HEK293 (cell line): ENCODE results near the gene TOM1L2.

ENCODE experiments used
- BCL6B ChIP-seq: fragments of 450-650 bp; formaldehyde crosslinking; IDR thresholded peaks from 2 replicates; pipeline ENCODE4 v1.5.1; 2017; ENCODE audit warnings: missing biosample characterization, missing genetic modification characterization
- HOXC10 ChIP-seq: sonication (generic); formaldehyde crosslinking; IDR thresholded peaks from 2 replicates; pipeline ENCODE4 v1.8.1; 2023; ENCODE audit warnings: mild to moderate bottlenecking, missing genetic modification reagents
- INSM2 ChIP-seq: fragments of 450-650 bp; formaldehyde crosslinking; IDR thresholded peaks from 2 replicates; pipeline ENCODE4 v1.5.1; 2016; ENCODE audit warnings: missing biosample characterization, missing genetic modification characterization
- KLF9 ChIP-seq: fragments of 450-650 bp; formaldehyde crosslinking; IDR thresholded peaks from 2 replicates; pipeline ENCODE4 v1.5.1; 2016; ENCODE audit warnings: missing biosample characterization, missing genetic modification characterization, low read depth
- MEIS1 ChIP-seq: sonication (generic); formaldehyde crosslinking; IDR thresholded peaks from 2 replicates; pipeline ENCODE4 v1.8.1; 2022; ENCODE audit warnings: missing genetic modification reagents, mild to moderate bottlenecking, borderline replicate concordance
- TSHZ1 ChIP-seq: fragments of 450-650 bp; formaldehyde crosslinking; IDR thresholded peaks from 2 replicates; pipeline ENCODE4 v1.5.1; 2016; ENCODE audit warnings: missing biosample characterization, missing genetic modification characterization, borderline replicate concordance
- ZBTB20 ChIP-seq: fragments of 450-650 bp; formaldehyde crosslinking; IDR thresholded peaks from 2 replicates; pipeline ENCODE4 v1.5.1; 2016; ENCODE audit warnings: missing biosample characterization, missing genetic modification characterization
- ZNF112 ChIP-seq: fragments of 450-650 bp; formaldehyde crosslinking; IDR thresholded peaks from 2 replicates; pipeline ENCODE4 v1.5.0; 2017; ENCODE audit warnings: missing biosample characterization, missing genetic modification characterization
- ZNF16 ChIP-seq: fragments of 450-650 bp; formaldehyde crosslinking; IDR thresholded peaks from 2 replicates; pipeline ENCODE4 v1.5.1; 2016; ENCODE audit warnings: low read depth, missing biosample characterization, missing genetic modification characterization
- ZNF266 ChIP-seq: fragments of 450-650 bp; formaldehyde crosslinking; IDR thresholded peaks from 2 replicates; pipeline ENCODE4 v1.5.1; 2016; ENCODE audit warnings: missing biosample characterization, missing genetic modification characterization, low read depth
- ZNF549 ChIP-seq: fragments of 450-650 bp; IDR thresholded peaks from 2 replicates; pipeline ENCODE4 v1.5.1; 2018; ENCODE audit warnings: missing biosample characterization, missing genetic modification characterization, mild to moderate bottlenecking, inconsistent platforms, moderate library complexity
- ZNF560 ChIP-seq: fragments of 450-650 bp; formaldehyde crosslinking; IDR thresholded peaks from 2 replicates; pipeline ENCODE4 v1.5.1; 2017; ENCODE audit warnings: missing biosample characterization, missing genetic modification characterization, borderline replicate concordance
- ZNF571 ChIP-seq: fragments of 450-650 bp; formaldehyde crosslinking; IDR thresholded peaks from 2 replicates; pipeline ENCODE4 v1.5.0; 2017; ENCODE audit warnings: missing biosample characterization, missing genetic modification characterization
- ZNF596 ChIP-seq: fragments of 450-650 bp; IDR thresholded peaks from 2 replicates; pipeline ENCODE4 v1.5.0; 2018; ENCODE audit warnings: missing biosample characterization, mild to moderate bottlenecking, missing genetic modification characterization, moderate library complexity
- ZNF624 ChIP-seq: fragments of 450-650 bp; formaldehyde crosslinking; IDR thresholded peaks from 2 replicates; pipeline ENCODE4 v1.5.1; 2017; ENCODE audit warnings: missing biosample characterization, missing genetic modification characterization
- ZNF677 ChIP-seq: fragments of 450-650 bp; IDR thresholded peaks from 2 replicates; pipeline ENCODE4 v1.5.0; 2018; ENCODE audit warnings: missing biosample characterization, mild to moderate bottlenecking, missing genetic modification characterization, moderate library complexity
- ZNF791 ChIP-seq: fragments of 450-650 bp; formaldehyde crosslinking; IDR thresholded peaks from 2 replicates; pipeline ENCODE4 v1.5.1; 2016; ENCODE audit warnings: missing biosample characterization, missing genetic modification characterization
- ZNF837 ChIP-seq: fragments of 450-650 bp; formaldehyde crosslinking; IDR thresholded peaks from 2 replicates; pipeline ENCODE4 v1.5.1; 2016; ENCODE audit warnings: missing biosample characterization, missing genetic modification characterization
- ZXDB ChIP-seq: fragments of 450-650 bp; formaldehyde crosslinking; IDR thresholded peaks from 2 replicates; pipeline ENCODE4 v1.5.1; 2016; ENCODE audit warnings: missing biosample characterization, missing genetic modification characterization
- TF ChIP-seq, protein P1 (sequence below): fragments of 450-650 bp; formaldehyde crosslinking; IDR thresholded peaks from 2 replicates; pipeline ENCODE4 v1.5.1; 2016; ENCODE audit warnings: missing biosample characterization, missing genetic modification characterization
- TF ChIP-seq, protein P2 (sequence below): fragments of 450-650 bp; formaldehyde crosslinking; IDR thresholded peaks from 2 replicates; pipeline ENCODE4 v1.5.1; 2016; ENCODE audit warnings: missing biosample characterization, missing genetic modification characterization
- TF ChIP-seq, protein P3 (sequence below): IDR thresholded peaks from 2 replicates; pipeline ENCODE4 v1.6.1; 2011; ENCODE audit warnings: mild to moderate bottlenecking, low read depth, low read length, borderline replicate concordance
- TF ChIP-seq, protein P4 (sequence below): fragments of 450-650 bp; formaldehyde crosslinking; IDR thresholded peaks from 2 replicates; pipeline ENCODE4 v1.5.1; 2017; ENCODE audit warnings: missing biosample characterization, missing genetic modification characterization
- TF ChIP-seq, protein P5 (sequence below): fragments of 450-650 bp; formaldehyde crosslinking; IDR thresholded peaks from 2 replicates; pipeline ENCODE4 v1.5.1; 2016; ENCODE audit warnings: missing biosample characterization, missing genetic modification characterization, low read depth

Gene TOM1L2

DNA sequence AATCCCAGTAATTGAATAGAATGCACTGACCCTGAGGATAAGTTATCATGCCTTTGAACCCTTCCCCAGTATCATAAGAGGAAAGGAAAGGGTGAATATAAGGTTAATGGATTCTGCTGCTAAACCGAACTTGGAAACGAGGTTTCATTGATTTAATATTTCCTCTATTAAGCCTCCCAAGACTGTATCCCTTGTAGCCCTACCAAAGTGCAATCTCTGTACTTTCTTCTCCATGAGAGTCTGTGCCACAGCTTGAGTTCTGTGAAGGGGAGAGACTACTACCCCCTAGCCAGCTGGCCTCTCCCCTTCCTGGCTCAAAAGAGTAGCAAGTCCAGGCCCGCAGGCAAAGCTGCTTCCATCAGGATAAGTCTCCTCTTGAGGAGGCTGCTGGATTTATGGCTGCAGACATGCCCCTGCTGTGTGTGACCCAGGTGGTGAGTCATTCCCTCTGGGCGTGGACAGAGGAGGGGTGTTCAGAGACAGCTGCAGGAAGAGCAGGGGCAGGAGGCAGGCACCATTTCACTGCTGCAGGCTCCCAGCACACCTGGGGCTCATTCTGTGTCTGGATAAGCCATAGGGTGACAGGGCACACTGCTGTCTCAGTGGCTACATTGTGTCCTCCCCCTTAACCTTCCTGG, 58.4 kb downstream of the TOM1L2 start (continued):
- TF ChIP-seq ZNF677 (tag by site-specific recombination) (no peak), ZNF596 (no peak; the same call in 1 of the 2 replicates), ZBTB20 (tag by site-specific recombination) (no peak), ZNF266 (tag by site-specific recombination) (no peak), ZXDB (tag by site-specific recombination) (peak; percentile 99), TSHZ1 (peak; percentile 94), ZNF624 (tag by site-specific recombination) (no peak), ZNF791 (tag by site-specific recombination) (no peak), ZNF560 (tag by site-specific recombination) (no peak), MEIS1 (CRISPR knock-in tag) (peak; percentile 83; the same call in 1 of the 2 replicates), ZNF16 (no peak), INSM2 (tag by site-specific recombination) (peak; percentile 84), KLF9 (tag by site-specific recombination) (peak; percentile 83), ZNF549 (tag by site-specific recombination) (no peak), BCL6B (tag by site-specific recombination) (no peak), HOXC10 (peak; percentile 85; the same call in 1 of the 2 replicates), ZNF571 (no peak), ZNF112 (tag by site-specific recombination) (no peak), ZNF837 (tag by site-specific recombination) (no peak)
- TF ChIP-seq, protein P1, sequence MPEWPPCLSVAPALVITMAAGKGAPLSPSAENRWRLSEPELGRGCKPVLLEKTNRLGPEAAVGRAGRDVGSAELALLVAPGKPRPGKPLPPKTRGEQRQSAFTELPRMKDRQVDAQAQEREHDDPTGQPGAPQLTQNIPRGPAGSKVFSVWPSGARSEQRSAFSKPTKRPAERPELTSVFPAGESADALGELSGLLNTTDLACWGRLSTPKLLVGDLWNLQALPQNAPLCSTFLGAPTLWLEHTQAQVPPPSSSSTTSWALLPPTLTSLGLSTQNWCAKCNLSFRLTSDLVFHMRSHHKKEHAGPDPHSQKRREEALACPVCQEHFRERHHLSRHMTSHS (tag by site-specific recombination) = no peak
- TF ChIP-seq, protein P2, sequence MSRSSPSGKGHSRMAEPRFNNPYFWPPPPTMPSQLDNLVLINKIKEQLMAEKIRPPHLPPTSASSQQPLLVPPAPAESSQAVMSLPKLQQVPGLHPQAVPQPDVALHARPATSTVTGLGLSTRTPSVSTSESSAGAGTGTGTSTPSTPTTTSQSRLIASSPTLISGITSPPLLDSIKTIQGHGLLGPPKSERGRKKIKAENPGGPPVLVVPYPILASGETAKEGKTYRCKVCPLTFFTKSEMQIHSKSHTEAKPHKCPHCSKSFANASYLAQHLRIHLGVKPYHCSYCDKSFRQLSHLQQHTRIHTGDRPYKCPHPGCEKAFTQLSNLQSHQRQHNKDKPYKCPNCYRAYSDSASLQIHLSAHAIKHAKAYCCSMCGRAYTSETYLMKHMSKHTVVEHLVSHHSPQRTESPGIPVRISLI (tag by site-specific recombination) = no peak
- TF ChIP-seq, protein P3, sequence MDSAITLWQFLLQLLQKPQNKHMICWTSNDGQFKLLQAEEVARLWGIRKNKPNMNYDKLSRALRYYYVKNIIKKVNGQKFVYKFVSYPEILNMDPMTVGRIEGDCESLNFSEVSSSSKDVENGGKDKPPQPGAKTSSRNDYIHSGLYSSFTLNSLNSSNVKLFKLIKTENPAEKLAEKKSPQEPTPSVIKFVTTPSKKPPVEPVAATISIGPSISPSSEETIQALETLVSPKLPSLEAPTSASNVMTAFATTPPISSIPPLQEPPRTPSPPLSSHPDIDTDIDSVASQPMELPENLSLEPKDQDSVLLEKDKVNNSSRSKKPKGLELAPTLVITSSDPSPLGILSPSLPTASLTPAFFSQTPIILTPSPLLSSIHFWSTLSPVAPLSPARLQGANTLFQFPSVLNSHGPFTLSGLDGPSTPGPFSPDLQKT = no peak
- TF ChIP-seq, protein P4, sequence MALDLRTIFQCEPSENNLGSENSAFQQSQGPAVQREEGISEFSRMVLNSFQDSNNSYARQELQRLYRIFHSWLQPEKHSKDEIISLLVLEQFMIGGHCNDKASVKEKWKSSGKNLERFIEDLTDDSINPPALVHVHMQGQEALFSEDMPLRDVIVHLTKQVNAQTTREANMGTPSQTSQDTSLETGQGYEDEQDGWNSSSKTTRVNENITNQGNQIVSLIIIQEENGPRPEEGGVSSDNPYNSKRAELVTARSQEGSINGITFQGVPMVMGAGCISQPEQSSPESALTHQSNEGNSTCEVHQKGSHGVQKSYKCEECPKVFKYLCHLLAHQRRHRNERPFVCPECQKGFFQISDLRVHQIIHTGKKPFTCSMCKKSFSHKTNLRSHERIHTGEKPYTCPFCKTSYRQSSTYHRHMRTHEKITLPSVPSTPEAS (tag by site-specific recombination) = no peak
- TF ChIP-seq, protein P5, sequence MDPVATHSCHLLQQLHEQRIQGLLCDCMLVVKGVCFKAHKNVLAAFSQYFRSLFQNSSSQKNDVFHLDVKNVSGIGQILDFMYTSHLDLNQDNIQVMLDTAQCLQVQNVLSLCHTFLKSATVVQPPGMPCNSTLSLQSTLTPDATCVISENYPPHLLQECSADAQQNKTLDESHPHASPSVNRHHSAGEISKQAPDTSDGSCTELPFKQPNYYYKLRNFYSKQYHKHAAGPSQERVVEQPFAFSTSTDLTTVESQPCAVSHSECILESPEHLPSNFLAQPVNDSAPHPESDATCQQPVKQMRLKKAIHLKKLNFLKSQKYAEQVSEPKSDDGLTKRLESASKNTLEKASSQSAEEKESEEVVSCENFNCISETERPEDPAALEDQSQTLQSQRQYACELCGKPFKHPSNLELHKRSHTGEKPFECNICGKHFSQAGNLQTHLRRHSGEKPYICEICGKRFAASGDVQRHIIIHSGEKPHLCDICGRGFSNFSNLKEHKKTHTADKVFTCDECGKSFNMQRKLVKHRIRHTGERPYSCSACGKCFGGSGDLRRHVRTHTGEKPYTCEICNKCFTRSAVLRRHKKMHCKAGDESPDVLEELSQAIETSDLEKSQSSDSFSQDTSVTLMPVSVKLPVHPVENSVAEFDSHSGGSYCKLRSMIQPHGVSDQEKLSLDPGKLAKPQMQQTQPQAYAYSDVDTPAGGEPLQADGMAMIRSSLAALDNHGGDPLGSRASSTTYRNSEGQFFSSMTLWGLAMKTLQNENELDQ (tag by site-specific recombination) = no peak
